Measurements from ENCODE around the gene SYNJ1.
"Not testable (repeated sequence)": the region's sequence is repeated elsewhere in the genome, so short reads cannot be mapped to it uniquely, and the experiment has no call there.

The SYNJ1 gene

DNA sequence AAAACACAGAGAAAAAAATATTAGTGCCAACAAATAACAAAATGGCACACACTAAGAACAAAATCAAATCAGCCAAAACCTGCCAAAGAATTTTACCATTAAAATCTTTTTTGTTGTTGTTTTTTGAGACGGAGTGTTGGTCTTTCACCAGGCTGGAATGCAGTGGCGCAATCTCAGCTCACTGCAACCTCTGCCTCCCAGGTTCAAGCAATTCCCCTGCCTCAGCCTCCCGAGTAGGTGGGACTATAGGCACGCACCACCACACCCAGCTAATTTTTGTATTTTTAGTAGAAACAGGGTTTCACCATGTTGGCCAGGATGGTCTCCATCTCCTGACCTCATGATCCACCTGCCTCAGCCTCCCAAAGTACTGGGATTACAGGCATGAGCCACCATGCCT lies 8.3 kb upstream of the SYNJ1 start:
- not testable (repeated sequence) for DNase-seq

DNA sequence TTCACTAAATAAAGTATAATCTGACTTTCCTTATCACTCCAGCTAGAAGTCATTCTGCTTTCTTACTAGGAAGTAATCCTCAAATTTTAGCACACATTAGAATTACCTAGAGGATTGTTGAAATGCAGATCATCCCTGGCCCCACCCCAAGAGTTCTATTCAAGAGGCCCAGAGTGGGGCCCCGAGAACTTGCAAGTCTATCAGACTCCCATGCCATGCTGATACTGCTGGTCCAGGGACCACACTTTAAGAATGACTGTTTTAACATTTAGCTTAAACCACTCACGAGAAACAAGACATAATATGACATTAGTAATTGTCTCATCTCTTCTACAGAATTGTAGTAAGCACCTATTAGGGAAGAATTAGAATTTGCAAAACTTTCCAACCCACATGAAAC lies 7.7 kb upstream of the SYNJ1 start:
- DNase-seq, result no peak

DNA sequence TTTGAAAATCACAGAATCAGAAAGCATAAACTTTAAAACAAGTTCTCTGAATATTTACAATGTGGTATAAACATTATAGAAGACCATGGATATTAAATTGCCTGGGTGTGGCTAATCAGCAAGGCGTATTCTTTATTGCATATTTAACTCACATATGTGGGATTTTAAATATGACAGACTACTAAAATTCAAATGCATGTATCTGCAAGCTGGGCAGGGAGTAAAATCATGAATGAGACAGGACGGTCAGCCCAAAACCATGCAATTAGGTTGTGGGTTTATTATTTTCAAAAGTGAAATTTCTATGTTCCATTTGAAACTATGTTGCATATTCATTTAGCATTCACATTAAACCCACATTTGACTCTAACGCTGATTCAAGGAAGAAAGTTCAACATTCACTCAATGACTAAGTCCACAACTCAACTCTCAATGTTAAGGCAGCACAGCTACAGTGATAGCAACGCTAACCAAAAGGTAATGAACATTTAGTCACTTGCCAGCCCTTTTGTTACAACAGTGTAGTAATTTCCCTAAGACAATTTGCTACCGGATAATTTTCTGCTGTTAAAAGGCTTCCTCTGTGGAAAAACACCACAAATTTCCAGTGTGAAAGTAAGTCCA lies 6.3 kb upstream of the SYNJ1 start:
- DNase-seq, result no peak

DNA sequence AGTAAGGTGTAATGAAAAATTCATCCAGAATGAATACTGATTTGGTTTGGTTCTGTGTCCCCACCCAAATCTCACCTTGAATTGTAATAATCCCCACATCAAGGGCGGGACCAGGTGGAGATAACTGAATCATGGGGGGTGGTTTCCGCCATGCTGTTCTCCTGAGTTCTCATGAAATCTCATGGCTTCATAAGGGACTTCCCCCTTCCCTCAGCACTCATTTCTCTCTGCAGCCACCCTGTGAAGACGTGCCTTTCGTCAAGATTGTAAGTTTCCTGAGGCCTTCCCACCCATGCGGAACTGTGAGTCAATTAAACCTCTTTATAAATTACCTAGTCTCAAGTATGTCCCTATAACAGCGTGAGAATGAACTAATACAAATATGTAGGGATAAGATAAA lies 5.5 kb upstream of the SYNJ1 start:
- no peak for DNase-seq

DNA sequence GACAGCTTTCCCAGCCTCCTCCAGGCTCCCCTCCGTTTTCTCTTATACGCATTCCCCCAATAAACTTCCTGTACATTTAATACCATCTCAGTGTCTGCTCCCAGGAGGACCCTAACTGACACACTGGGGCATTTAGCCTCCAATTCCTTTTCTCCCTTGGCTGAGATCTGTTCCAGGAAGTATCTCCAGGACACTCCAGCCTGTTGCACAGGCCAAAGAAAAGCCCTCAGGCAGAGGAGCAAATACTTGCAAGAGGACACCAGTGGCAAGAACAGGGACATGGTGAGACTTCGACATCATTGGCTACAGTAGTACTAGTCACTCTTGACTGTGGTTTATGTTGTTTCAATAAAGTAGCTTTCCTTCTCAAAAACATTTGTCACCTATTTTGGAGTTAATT lies 4.7 kb upstream of the SYNJ1 start:
- DNase-seq, result no peak

DNA sequence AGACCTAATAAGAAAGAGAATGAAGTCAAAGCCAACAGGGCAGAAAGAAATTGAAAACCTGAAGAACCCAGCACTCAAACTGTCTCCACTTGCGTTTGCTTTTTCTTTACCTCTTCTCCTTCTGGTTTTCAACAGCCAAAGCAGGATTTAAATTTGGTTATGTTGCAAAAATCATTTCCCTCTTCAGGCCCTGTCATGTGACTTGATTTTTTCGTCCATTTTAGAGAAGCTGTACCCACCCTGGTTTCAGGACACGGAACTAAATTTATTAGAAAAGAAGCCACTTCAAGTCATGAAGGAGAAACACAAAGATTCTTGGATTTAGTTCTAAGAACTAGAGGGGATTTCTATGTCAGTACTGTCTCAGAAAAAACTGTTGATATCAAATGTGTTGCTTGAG lies 1.0 kb upstream of the SYNJ1 start:
- no peak for DNase-seq

DNA sequence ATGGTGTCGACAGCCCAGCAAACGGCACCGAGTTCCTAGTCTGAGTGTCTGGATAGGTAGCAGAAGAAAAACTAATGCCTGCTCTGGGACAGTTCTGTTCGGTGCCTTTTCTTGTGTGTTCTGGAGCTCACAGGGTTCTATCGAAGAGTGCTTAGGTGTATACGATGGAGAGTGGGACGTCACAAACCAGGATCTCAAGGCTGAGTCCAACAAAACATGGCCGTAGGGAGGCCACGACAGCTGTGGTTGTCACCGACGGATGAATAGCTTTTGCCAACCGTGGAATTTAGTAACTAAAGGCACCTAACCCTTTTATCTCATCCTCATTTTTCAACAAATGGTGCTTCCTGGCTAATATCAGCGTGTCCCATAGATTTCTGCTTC lies 635 bp upstream of the SYNJ1 start:
- DNase-seq, result peak; percentile 44

DNA sequence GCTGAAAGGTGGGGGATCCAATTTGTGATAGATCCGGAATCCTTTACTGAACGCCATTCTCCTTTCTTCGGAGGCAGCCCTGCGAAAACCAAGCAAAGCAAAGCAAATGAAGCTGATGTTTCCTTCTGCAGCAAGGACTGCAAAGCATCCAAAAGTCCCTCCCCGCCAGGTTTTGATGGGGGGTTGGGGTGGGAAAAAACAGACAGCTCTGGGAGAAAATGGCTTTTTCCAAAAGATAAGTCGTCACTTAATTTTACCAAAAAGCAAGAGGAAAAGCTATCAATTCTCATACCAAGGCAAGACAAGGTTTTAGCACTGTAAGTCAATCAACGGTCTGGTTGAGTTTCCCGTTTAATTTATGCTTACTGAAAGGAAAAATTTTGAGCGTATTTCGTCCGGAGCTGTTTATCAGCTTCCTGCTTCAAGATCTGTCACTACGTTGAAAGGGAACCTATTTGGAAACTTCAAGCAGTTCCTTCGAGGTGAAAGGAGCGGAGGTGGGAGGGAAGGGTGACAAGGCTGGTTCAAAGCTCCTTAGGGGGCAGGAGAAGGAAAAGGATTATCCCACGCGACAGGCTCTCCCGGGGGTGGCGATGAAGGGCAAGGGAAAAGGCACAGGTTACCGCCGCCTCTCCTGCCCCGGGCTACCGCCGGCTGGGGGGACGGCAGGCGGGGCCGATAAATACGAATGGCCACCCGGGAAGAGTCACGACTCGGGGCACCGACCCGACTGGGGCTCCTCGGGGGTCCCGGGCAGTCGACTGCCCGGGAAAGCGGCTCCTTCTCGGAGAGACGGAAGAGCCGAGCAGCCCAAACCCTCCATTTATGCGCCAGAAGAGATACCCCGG lies 750 bp downstream of the SYNJ1 start:
- DNase-seq, result peak; percentile 15

DNA sequence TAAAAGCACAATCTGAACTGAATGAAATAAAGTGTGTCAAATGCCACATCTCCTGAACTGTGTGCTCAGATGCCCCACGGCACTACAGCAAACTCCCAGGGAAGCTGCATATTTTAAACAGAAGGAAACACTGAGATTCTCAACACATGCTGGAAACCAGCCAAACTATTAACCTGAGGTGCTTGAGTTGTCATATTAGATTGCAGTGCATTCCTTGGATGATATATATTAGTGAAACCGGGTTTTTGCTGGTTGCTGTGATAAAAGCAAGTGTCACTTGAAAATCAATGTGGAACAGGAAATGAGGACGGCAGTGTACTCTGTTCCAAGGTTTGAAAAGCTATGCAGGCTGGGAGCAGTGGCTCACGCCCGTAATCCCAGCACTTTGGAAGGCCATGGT lies 8.7 kb downstream of the SYNJ1 start:
- no peak for DNase-seq

DNA sequence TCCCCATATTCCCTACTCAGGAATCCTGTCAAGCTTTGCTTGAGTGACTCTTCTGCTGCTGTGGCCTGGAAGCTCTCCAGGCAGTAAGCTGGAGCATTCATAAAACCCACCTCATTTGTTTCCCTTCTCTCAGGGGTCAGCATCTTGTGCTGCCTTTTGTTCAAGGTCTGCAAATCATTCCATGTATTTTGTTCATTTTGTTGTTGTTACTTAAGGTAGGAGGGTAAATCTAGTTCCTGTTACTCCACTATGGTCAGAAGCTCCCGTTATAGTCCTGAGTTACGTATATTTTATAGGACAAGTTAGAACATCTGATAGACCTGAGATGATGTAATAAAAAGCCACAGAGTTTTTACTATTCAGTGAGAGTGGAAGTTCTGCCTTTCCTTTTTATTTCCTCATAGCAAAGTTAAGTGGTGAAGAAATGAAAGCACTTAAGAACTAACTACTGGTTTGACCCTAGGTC lies 9.9 kb downstream of the SYNJ1 start:
- no peak for DNase-seq

DNA sequence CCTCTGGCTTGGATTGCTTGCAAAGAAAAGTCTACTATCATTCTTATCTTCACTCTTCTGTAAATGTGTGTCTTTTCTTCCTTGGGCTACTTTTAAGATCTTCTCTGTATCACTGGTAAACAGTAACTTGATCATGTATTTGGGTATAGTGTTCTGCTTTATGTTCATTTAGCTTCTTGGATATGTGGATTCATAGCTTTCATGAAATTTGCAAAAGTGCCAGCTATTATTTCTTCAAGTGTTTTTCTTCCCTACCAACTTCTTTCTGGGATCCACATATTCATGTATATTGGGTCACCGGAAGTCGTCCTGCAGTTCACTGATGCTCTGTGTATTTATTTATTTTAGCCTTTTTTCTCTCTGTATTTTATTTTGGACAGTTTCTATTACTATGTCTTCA lies 11.3 kb downstream of the SYNJ1 start:
- no peak for DNase-seq

DNA sequence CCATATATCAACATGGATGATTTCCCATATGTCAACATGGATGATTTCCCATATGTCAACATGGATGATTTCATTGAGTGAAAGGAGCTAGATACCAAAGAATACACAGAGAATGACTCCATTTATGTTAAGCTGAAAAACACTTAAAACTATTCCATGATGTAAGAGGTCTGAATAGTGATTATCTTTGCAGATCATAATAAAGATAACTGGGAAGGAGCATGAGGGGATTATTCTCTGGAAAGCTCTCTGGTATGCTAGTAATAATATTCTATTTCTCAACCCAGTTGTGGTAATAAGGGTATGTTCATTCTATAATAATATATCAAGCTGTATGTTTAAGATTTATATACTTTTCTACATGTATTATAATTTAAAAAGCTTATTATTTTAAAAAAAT lies 14.1 kb downstream of the SYNJ1 start:
- no peak for DNase-seq

DNA sequence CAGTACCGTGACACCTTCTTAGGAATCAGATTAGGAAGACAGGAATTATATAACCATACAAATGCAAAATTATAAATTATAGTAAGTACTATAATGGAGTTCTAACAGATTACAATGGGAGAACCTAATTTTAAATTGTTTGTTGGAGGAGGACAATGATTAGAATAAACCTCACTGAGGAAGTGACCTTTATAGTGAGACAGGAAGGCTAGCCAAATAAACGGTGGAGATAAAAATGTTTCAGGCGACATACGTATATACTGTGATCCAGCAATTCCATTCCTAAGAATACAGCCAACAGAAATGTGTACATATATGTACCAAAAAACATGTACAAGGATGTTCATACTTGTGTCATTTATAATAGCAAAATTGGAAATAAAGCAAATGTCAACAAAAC lies 15.2 kb downstream of the SYNJ1 start:
- DNase-seq, result no peak

DNA sequence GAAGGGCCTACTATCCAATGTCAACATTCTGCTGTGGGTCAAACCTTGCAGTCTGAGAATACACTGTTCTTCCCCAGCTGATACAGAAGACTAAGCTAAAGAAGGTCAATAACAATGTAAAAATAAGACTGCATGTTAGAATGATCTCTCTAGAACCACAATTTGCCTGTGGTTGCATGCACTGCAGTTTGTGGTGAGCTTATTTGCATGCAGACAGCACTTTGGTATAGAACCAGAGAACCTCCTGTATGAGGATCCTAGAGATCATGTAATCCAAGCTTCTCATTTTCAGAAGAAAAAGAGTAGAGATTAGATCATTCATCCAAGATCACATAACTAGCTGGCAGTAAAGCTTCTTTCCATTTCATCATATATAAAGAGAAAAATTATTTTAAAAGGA lies 15.8 kb downstream of the SYNJ1 start:
- DNase-seq, result no peak

DNA sequence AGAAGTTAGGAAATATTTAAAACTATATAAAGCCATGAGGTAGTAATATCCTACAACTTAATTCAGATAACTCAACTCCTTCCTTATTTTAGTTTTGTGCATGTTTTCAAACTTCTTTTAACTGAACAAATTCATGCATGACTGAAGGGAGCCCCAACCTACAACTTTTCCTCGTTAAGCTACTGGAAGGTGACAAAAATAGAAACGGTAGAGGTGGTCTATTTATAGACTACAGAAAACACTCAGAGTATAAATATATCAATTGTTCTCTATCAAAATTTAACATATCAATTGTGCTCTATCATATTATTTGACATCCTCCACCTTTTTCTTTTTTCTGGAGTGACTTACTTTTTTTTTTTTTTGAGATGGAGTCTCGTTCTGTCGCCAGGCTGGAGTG lies 16.8 kb downstream of the SYNJ1 start:
- no peak for DNase-seq

DNA sequence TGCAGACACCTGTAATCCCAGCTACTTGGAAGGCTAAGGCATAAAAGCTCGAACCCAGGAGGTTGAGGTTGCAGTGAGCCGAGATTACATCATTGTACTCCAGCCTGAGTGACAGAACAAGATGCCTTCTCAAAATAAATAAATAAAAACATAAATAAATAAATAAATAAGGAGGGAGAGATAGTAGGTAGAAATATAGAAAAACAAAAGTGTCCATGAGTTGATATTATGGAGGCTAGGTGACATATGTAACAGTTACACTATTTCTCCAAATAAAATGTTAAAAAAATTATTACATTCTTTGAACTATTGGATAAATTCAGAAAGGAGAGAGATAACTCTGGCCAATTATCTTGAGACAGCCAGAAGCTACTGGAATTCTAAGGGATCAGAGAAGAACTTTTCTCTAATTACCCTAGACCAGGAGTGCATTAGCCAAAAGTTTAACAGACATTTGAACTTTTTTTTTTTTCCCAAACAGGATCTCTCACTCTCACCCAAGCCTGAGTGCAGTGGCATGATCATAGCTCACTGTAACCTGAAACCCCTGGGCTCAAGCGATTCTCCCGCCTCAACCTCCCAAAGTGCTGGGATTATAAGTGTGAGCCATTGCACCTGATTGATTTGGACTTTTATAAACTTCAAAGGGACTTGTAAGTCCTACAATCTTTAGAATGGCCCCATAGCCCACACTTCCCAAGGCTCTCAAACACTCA lies 17.6 kb downstream of the SYNJ1 start:
- no peak for DNase-seq

DNA sequence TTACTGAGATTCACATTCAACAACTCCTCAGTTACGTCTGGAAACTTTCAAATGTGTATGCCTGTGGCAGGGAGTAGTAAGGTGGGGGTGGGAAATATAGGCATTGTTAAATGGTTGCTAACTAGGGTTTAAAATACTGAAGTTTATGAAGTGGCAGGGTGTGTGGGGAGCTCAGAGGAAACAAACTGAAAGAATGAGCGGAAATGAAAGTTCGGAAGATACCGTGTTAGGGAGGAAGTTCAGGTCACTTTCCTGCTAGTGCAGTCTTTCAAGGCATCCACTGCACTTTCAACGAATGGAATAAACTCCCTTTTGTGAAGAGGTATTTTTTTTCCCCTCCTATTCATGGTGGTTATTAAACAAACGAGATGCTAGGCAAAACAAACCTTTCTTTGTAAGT lies 19.7 kb downstream of the SYNJ1 start:
- no peak for DNase-seq

DNA sequence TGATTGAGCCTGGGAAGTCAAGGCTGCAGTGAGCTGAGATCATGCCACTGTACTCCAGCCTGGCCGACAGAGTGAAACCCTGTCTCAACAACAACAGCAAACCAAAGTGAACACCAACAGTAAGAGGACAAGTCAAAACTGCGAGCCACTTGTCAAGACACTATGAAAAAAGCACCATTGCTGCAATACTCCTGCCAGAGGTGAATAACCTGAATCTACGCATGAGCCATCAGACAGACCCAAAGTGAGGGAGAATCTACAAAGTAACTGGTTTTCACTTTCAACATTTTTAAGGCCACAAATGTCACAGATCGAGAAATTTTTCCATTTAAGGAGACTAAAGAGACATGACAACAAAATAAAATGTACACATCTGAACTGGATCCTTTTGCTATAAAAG lies 21.9 kb downstream of the SYNJ1 start:
- no peak for DNase-seq

DNA sequence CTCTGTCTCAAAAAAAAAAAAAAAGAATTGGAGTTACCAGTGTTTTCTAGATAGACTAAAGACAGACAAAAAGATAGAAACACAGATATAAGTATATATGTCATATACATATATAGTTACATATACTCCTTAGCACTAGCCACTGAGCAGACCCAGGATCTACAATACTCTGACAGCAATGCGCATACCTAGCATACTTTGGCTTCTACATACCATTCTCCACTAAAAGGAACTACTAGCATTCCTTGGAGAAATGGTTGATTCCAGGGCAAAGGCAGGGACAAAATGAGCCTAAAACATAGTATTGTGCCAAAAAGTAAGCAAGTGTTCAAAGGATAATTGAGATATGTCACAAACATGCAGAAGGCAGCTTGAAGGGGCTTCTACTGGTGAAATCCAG lies 22.7 kb downstream of the SYNJ1 start:
- no peak for DNase-seq

DNA sequence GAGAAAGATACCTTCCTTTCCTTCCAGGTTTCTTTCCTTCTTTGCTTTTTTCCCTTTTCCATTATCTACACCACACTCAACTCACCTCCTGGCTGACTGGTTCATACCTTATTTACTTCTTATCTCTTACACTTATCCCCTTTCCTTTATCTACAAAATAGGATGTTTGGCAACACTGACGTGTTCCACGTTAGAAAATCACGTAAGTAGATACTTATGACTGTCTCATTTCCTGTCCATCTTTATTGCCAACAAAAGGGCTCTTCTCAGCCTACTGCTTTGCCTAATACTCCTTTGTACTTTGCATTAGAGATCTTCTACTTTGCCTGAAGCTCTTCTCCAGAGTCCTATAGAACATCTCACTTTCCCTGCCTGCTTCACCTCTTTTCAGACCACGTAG lies 25.1 kb downstream of the SYNJ1 start:
- DNase-seq, result peak; percentile 7

DNA sequence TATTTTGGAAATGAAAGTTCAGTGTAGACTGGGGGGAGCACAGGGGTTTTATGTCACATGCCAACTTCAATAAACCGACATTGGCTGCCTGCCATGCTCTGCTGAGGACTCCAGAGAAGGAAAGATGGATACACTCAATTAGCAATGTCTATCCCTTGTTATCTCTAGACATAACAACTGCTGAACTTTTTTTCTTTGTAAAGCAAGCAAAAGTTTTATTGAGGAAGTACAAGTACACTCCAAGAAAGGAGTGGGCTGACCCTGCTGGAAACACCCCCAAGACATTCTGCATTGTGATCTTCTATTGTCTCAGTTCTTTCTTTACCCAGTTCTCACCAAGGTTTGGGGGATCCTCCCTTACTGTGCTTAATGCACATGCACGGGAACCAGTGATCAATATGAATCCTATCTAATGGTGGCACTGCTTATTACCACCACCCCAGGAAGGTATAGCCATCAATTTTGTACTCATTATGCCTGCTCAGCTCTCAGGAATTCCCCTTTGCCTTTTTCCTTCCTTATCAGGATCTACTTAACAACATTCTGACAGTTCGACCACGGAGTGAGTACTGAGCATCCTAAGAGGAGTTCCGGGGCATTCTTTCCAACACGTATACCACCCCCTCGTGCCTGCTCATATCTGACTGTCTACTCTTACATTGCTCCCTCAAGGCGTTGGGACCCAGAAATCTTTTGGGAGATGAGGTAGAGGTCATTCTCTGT lies 28.7 kb downstream of the SYNJ1 start:
- no peak for DNase-seq

DNA sequence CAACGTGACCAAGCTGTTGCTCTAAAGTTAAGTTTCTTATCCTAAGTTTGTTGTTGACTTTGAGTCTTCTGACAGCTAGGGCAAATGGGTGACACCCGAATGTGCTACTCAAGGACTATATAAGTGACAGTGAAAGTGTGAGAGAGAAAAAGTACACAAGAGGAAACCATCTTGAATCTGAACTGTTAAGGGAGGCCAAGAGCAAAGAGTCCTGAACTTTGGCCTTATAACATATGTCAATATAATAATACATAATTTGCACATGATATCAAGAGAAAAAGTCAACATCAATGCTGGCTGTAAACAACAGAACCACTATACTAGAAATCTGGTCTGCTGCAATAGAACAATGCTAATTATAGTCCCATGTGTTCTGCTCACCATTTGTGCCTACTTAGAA lies 29.5 kb downstream of the SYNJ1 start:
- no peak for DNase-seq

DNA sequence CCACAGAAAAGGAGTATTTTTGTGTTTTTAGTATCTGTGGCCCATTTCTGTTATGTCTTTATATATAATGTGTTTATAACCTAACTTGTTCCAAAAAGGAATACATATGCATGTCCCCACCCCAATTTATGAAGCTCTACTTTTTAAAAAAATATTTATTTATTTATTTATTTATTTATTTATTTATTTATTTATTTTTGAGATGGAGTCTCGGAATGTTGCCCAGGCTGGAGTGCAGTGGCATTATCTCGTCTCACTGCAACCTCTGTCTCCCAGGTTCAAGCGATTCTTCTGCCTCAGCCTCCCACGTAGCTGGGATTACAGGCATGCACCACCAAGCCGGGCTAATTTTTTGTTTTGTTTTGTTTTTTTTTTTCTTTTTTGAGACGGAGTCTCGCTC lies 32.3 kb downstream of the SYNJ1 start:
- DNase-seq, result not testable (repeated sequence)
